Medulla oblongata (tissue), 1 donor: ENCODE results near the gene MED13L.
A peak's percentile ranks its signal among the peaks of the same experiment; 100 is the strongest.

Source experiments
- DNase-seq: peaks from one replicate; pipeline ENCODE4 v3.0.0-alpha.2; 2015; ENCODE audit errors: extremely low spot score

MED13L gene

DNA sequence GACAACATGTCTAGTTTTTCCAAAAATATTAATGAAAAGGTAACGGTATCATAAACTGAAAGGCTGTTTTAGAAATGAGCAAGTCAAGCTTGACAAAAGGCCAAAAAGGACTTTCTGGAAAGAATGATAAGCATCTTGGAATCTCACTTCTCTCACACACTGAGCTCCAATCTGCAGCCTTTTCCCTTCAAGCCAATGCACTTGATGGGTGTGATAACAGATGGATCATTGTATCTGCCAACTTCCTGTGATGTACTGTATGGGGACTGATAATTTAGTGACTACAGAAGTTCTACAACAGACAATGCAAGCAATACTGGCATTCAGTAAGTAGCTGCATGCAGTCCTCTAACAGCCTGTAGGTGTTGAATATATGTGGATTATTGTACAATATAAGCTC, 147.1 kb downstream of the MED13L start:
- peak; percentile 40 for DNase-seq

DNA sequence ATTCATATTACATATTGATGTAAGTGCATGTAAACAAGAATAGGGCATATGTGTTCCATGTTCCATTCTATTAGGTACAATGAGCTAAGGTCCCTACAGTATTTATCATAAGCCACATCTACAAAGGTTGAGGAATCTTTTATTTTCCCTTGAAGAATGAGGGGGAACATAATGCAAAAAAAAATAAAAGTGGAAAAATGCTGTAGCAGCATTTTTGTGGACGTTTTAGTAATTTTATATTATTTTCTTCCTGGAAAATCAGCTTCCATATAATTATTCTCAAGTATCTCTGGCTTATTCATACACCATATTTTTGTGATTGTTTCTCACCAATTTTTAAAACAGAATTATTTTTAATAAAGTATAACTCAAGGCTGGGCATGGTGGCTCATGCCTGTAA, 148.7 kb downstream of the MED13L start:
- no peak for DNase-seq

DNA sequence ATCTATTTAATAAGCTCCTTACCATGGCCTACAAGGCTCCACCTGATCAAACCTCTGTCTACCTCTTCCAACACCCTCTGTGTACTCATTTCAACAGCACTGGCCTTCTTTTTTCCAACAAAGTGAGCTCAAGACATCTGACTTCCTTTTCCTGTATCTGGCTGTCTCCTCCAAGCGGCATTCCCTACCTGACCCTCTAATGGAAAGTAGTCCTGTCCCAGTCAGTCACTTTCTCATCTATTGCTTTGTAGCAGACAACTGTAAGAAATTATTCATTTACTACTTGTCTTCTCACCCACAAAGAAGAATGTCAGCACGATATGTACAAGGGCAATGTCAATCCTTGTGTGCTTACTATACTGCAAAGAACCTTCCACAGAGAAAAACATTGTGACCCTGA, 149.6 kb downstream of the MED13L start:
- DNase-seq = no peak

DNA sequence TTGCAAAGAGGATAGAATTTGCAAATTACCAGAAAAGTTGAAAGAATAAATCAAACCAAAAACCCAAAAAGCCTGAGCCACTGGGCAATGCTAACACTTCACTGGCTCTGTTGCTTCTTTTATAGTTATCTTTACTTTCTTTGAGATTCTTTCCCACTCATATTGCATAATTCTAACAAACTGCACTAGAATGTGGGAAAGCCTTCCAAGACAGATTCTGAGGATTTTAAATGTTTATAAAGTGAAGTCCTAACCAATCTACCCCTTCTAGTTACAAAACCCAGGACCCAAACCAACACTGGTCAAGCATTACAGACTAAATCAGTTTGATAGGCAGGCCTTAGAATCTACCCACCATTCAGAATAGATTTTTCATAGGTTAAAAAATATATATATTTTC, 150.9 kb downstream of the MED13L start:
- no peak for DNase-seq

DNA sequence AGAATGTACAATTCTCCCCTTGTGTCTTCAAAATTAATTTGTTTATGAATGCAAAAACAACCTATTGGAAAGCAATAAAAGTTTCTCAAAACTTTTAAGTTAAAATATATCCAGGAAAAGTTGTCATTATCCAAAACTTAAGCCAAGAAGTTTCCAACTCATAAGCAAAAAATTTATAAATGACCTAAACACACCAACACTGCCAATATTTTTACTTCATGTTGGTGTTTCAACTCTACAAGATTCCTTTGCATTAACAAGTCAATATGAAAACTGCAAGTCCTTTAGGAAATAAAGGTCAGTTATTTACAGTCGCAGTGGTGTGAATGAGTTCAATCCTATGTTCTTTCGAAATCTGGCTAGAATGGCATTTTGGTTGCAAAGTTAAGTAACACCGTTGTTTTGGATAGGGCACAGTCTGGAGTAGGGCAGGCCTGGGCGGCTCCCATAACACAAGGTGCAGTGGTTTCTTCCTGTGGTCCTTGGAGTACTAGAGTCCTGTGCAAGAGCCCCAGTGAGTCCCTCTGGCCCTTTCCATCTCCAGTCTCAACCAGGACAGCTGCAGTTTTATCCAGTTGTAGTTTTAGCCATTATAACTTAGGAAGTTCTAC, 151.4 kb downstream of the MED13L start:
- DNase-seq = no peak

DNA sequence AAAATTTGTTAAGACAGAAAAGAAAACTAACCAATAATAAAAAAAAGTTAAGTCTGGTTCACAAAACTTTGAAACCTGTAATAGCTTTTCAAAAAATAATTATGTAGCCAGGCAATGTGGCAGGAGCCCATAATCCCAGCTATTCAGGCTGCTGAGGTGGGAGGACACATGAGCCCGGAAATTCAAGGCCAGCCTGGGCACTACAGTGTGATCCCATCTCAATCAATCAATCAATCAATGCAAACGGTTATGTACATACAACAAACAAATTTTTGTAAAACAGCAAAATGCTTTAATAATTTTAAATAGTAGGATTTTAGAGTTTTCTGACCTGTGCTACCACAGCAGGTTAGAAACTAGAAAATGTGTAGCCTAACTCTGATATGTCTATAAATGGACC, 152.4 kb downstream of the MED13L start:
- no peak for DNase-seq

DNA sequence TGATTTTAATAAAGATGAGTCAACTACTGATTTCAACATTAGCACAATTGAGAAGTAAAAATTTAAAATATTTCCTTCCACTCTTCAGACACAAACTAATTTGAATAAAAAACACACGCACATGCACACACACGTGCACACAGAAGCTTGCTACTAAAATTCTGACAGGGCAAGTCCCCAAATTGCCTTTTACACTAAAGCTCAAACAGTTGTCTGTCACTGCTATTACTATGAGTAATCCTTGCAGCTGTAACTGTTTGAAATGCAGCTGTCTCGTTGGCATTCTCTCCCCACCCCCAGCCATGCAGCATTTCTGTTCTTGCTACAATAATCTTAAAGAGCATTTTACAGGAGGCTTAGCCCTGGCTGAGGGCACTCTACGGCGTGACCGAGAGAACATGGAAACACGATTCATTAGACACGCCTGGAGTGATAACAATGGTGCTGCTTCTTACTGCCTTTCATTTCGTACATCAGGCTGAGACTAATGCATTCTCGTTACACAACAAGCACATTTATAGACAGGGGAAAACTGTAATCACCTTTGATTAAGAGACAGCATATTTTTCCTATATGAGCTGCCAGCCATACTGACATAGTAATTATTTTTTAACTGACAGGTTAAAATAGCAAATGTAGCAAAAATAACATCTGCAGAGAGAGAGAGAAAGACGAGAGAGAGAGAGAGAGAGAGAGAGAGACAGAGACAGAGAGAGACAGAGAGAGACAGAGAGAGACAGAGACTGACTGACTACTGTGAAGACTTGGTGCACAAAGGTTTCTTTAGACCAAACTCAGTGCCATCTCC, 153.8 kb downstream of the MED13L start:
- peak; percentile 72 for DNase-seq

DNA sequence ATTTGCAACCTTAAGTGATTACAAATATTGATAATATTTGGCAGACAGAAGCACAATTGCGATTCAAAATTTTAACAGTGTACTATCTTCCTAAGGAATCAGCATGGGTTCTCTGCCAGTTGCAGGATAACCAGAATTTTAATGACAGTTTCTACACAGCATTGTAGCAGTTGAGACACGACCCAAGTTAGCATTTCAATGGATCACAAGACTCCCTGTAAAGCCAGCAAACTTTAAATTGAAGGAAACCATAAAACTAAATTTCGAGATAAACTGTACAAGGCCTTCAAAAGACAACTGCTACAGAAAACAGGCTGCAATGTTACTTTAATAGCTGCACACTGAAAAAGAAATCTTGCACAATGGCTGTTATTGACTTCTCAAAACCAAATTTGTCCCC, 154.9 kb downstream of the MED13L start:
- DNase-seq = no peak

DNA sequence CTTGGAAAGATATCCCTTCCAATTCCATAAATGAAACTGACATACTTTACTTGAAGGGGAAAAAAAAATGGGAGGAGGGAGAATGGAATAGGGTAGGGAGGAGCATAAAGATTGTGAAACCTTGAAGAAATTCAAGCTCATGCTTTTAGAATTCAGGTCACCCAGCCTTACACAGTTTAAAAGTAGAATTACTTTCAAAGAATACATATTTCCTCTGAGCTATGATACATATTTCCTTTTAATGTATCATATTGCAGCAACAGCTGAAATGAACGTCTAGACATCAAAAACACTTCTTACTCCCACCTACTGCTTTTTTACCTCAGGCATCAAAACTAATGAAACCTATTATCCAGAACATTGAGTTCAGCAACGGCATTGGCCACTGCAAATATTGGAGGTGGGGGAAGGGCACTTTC, 156.0 kb downstream of the MED13L start:
- DNase-seq = no peak

DNA sequence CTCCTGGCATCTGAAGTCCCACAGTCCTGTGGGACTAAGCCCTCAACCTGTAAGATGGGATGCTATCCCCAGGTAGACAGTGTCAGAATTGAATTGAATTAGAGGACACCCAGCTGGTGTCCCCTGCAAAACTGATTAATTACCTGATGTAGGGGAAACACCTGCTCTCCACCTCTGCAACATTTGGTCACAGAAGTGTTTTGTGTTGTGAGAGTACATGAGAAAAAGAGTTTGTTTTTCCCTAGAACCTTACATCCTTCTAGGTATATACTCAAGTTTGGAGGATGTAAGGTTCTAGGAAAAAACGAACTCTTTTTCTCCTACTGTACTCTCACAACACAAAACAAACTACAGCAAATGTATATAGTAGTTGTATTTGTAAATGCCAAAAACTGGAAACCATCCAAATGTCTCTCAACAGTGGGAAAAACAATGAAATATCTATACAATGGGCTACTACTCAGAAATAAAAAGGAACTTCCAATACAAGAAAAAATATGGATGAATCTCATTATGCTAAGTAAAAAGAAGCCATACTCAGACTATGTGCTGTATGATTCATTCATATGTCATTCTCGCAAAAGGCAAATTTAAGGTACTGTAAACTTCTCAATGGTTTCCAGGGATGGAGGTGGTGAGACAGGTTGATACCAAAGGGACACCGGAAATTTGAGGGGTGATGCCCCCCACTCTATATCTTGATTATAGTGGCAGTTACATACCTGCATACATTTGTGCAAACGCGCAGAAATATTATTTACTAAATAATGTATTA, 160.7 kb downstream of the MED13L start:
- no peak for DNase-seq

DNA sequence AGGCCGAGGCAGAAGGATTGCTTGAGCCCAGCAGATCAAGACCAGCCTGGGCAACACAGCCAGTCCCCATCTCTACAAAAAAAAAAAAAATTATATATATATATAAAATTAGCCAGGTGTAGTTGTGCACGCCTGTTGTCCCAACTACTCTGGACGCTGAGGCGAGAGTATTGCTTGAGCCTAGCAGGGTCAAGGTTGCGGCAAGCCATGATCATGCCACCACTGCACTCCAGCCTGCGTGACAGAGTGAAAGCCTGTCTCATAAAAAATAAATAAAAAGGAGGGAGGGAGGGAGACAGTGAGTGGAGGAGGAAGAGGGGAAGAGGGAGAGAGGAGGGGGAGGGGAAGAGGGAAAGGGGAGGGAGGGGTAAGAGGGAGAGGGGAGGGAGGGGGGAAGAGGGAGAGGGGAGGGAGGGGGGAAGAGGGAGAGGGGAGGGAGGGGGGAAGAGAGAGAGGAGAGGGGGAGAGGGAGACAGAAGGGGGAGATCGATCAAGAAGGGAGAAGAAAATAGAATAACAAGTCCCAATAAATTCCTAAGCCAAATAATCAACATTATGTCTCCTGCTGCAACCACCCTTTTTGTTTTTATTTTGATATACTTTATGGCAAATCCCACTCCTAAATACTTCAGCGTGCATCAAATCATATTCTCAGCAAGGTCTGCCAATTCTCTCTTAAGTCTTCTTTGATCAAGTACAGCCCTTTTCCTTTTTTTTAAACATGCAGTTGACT, 163.9 kb downstream of the MED13L start:
- DNase-seq = no peak

DNA sequence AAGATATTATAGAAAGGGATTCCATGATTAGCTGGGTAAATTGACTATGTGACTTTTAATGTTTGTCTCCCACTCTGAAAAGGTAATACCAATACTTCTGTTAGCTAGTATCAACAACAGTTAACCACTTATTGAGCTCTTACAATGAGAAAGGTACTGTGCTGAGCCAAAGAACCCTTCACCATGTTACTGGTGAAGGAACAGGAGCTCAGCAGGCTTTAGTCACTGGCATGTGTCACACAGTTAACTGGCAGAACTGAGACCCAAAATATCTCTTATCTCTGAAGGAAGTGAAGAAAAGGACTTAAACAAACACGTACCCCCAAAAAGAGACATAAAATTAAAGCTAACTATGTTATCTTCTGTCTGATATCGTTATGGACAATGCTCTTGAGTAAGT, 170.6 kb downstream of the MED13L start:
- no peak for DNase-seq

DNA sequence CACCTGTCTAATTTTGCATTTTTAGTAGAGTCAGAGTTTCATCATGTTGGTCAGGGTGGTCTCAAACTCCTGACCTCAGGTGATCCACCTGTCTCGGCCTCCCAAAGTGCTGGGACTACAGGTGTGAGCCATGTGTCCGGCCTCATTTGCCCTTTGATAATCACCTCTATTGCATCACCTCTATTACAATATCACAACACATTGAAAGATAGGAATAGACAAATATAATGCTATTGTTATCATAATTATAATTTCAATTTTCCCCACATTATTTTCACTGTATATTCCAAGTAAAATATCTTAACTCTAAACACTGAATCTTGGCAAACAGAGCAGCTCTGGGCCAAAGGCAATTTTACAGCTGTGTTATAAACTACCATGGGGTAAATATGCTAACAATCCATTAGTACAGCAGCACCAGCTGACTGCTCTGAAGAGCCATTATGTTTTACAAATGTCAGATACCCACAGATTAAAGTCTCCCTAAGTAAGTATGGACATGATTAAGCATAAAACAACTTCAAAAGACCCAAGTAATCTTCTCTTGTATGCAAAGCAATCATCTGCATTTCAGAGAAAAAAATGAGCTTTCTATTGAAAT, 173.2 kb downstream of the MED13L start:
- no peak for DNase-seq

DNA sequence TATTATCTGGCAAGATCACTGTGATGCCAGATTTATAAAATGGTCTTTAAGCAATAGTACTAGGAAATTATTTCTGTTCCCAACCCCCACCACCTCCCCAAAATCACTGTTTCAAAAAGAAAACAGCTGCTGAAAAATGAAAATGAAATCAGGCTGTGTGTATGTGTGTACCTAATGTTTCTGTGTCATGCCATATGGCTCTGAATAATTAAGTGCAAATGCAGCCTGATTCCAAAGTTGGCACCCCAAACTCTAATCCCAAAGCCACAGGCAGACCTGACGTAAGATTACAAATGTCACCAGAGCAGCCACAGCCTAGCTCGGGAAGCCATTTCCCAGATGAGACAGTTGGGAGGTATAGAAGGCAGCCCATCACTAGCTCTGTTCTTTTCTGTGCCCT, 175.5 kb downstream of the MED13L start:
- DNase-seq = no peak

DNA sequence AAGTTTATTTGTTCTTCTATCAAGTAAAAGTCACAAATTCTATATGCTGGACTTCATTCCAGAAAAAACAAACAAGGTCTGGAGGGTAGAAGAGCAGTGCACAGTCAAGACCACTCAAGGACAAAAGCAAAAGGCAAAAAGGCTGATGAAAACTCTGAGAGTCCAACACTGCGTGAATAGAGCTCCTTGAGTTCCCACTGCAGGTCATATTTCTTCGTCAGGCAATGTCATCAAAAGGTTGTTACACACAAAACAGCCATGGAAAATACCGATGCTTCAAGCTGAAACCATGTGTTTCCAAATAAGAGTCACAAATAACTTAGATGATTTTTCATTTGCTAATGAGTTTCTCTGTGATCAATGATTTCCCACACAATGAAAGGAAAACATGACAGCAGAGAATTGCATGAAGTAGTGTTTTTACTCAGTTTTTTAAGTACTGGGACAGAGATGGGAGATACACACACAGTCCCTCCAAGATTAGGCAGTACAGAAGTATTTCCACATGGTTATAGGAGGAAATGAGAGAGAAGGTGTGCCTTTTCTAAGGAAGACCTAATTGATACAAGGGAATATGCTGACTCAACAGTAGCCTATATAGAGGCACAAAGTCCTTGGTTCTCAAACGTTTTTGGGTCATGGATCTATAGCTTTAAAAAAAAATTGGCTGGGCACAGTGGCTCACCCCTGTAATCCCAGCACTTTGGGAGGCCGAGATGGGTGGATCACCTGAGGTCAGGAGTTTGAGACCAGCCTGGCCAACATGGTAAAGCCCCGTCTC, 177.7 kb downstream of the MED13L start:
- no peak for DNase-seq

DNA sequence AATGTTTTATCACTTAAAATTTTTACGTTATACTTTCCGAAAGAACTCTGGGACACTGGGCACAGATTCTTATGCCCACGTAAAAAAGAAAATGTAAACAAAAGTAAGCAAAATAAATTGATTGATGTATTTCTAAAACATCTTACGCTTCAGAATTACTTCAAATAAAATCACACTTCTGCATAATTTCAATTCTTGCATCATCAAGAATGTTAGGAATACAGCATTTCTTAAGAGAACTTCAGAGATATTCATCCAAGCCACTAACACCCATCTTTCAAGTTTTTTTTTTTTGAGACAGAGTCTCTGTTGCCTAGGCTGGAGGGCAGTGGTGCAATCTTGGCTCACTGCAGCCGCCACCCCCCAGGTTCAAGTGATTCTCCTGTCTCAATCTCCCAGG, 180.6 kb downstream of the MED13L start:
- DNase-seq = no peak

DNA sequence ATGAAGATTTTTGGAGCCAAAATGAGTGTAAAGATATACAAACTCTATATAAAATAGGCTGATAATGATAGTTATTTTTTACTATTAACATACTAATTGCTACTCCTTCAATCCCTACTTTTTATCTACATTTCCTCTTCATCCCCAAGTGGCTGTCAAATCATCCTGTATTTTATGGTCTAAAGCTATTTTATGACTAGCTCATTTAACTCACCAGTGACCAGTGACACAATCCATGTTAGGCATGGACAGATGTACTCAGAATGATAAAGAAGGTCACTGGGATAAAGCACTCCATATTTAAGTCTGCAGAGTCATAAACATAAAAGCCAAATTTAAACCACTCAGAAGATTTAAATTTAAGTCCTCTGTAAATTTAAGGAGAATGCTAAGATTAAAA, 183.0 kb downstream of the MED13L start:
- no peak for DNase-seq

DNA sequence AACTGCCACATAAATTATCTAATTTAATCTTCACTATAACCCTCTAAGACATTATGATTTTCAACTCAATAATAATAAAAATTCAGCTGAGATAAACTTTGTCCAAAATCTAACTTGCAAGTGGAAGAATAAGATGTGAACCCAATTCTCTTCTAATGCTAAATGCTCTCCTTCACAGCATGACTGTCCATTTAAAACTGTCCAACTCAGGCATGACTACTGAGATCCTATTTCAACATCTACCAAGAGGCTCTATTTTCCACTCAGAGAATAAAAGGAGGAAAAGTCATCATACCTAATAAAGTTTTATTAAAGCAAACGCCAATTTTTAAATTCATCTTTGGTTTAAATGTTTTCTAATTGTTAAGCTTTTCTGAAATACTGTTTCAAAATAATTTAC, 183.6 kb downstream of the MED13L start:
- no peak for DNase-seq

DNA sequence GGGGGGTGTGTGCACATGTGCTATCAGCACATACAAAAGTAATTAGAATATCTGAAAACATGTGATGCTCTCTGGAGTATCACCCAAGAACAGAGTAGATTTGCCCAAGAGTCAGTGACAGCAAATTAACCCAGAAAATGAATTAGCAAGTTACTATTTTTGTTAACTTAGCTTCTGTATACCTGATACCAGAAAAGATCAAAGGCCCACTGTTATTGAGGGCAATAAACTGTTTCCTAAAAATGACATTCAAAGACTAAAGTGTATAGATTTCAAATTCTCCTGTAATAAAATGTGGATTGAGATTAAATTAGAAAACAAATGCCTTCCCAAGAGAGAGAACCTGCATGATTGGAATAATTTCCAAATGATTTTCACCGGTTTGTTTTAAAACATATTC, 184.7 kb downstream of the MED13L start:
- DNase-seq = no peak

DNA sequence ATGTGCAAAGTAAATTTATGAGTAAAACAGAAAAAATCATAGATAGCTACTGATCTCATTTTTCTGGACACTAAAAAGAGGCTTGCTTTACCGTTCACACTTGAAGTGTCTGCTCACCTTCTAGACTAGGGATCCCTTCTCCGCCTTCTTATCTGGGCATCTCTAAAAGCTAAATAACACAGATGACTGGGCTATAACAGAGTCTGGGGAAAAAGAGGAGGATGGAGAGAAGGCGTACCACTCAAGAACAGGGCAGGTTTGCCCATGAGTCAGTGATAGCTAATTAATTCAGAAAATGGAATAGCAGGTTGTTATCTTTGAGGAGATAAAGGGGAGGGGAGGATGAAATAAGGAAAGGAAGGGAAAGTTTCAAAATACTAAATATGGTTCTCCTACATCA, 185.3 kb downstream of the MED13L start:
- no peak for DNase-seq

DNA sequence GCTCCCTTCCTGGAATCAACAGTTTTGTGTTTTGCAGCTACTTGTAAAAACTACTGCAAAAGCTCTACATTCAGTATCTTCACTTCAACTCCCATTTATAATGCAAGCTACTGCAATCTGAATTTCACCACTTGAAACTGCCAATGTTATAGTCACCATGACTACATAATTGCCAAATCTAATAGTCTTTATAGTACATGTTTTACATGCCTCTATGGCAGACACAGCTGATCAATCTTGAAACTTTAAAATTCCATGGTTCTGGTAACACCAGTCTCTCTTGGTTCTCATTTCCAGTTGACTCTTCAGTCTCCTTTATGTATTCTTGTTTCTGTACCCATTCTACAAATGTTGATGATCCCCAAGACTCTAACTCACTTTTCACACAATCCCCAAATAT, 185.9 kb downstream of the MED13L start:
- no peak for DNase-seq
